OCI-LY3 (cell line): Measurements from ENCODE around the gene LCE1F.

ENCODE experiments used
- EZH2phosphoT487 ChIP-seq: fragments of 200-600 bp; shearing (Covaris generic); IDR thresholded peaks from 2 replicates; pipeline ENCODE4 v1.6.1; 2018; ENCODE audit warnings: antibody characterized with exemption, mixed run types, low read depth
- TF ChIP-seq, protein P1 (sequence below): fragments of 200-600, 300-600 bp; sonication (generic); IDR thresholded peaks from 2 replicates; pipeline ENCODE4 v1.5.1; 2014; ENCODE audit warnings: antibody characterized with exemption, low read length, low read depth

GRCh38 chr1:152756872-152757271 is 18.1 kb upstream of the LCE1F start:
- TF ChIP-seq, protein P1, sequence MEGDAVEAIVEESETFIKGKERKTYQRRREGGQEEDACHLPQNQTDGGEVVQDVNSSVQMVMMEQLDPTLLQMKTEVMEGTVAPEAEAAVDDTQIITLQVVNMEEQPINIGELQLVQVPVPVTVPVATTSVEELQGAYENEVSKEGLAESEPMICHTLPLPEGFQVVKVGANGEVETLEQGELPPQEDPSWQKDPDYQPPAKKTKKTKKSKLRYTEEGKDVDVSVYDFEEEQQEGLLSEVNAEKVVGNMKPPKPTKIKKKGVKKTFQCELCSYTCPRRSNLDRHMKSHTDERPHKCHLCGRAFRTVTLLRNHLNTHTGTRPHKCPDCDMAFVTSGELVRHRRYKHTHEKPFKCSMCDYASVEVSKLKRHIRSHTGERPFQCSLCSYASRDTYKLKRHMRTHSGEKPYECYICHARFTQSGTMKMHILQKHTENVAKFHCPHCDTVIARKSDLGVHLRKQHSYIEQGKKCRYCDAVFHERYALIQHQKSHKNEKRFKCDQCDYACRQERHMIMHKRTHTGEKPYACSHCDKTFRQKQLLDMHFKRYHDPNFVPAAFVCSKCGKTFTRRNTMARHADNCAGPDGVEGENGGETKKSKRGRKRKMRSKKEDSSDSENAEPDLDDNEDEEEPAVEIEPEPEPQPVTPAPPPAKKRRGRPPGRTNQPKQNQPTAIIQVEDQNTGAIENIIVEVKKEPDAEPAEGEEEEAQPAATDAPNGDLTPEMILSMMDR = no peak
- no peak for TF ChIP-seq EZH2phosphoT487
